Testis (tissue), 3 donors: Measurements from ENCODE around the gene NOS3. TPM values are rescaled to one million over a fixed set of nuclear protein-coding genes. Genes with fewer than 3 reads are reported as not detected.

ENCODE experiments used
- DNase-seq: peaks from one replicate; pipeline ENCODE4 v3.0.0-alpha.2; 2019
- H3K27ac ChIP-seq, 2 donors: fragments of 200-600 bp; sonication (generic); one replicate each; pipeline ENCODE4 v1.5.1; 2019
- H3K27me3 ChIP-seq: fragments of 200-600 bp; sonication (generic); one replicate; pipeline ENCODE4 v1.5.1; 2019
- H3K36me3 ChIP-seq: fragments of 200-600 bp; sonication (generic); one replicate; pipeline ENCODE4 v1.5.1; 2017; ENCODE audit warnings: low read depth; ENCODE audit errors: missing control alignments
- H3K4me1 ChIP-seq: fragments of 200-600 bp; sonication (generic); one replicate; pipeline ENCODE4 v1.5.1; 2019
- H3K4me3 ChIP-seq, 2 donors: fragments of 200-600 bp; sonication (generic); one replicate each; pipeline ENCODE4 v1.5.1; 2017 to 2019
- H3K9me3 ChIP-seq: fragments of 200-600 bp; sonication (generic); one replicate; pipeline ENCODE4 v1.5.1; 2017
- POLR2A ChIP-seq: fragments of 450-650 bp; IDR thresholded peaks from one replicate; pipeline ENCODE4 v1.6.1; 2017; ENCODE audit warnings: antibody characterized with exemption, mild to moderate bottlenecking, moderate library complexity
- WGBS, 2 donors: methylation state at CpG; one replicate each; pipeline ENCODE4 v1.1.5; 2018; 5-methylcytosine and 5-hydroxymethylcytosine counted together
- intact Hi-C: fragments of 100-400 bp; cut with DNase I; formaldehyde crosslinking; loops from one replicate; pipeline ENCODE4 v1.15.1; 2023; ENCODE audit warnings: low total_unique reads
- polyA plus RNA-seq: library from polyadenylated mRNA; stranded (reverse); fragments of 350-450 nt; fragmentation: Illumina TruSeq; extraction: RNeasy Lipid Tissue Mini Kit (QIAGEN cat#74804); gene quantifications from one replicate; pipeline ENCODE4 v1.2.3, GENCODE V29; 2014; ENCODE audit warnings: low read depth, low replicate concordance; ENCODE audit not compliant: insufficient read depth
- total RNA-seq, 2 donors: library from RNA; depleted of rRNA; stranded (reverse); fragments of >200 nt; gene quantifications; one replicate each; pipeline ENCODE4 v1.2.3, GENCODE V29; 2016
- TF ChIP-seq, protein P1 (sequence below), 3 experiments: fragments of 450-650 bp in 2 of 3; fragments of 200-600 bp in 1 of 3; sonication (generic) in 1 of 3; IDR thresholded peaks; one replicate each; pipeline ENCODE4 v1.5.1; 2016 to 2019; ENCODE audit warnings: antibody characterized with exemption in 3 of 3, mild to moderate bottlenecking in 2 of 3, moderate library complexity in 1 of 3

NOS3 gene
- total and polyA plus RNA-seq, 3 donors from 2014 or later: 19.5 to 36.6 (median 25.0) TPM

DNA sequence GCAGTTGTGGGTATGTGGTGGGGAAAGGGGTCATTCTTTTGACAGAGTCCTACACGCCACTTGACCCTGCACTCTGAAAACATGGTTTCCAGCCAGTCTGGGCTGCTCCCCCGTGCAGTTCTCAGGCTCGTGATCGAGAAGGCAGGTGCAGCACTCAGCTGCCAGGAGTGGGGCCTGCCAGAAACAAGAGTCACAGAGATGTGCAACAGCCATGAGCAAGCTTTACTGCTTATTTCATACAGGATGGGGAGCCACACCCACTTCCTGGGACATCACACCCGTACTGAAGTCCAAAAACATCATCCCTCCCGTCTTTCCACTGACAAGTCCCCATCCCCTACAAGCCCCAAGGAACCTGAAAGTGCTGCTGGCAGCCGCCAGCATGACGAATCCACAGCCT lies 24.1 kb downstream of the NOS3 start:
- H3K4me1 ChIP-seq: peaks cover 9% of the 10 kb centered on the region
- H3K27ac ChIP-seq: no peak overlapping the region
- 72 to 85% methylated on average over 7 to 8 of the region's 8 CpGs for WGBS, 2 donors

DNA sequence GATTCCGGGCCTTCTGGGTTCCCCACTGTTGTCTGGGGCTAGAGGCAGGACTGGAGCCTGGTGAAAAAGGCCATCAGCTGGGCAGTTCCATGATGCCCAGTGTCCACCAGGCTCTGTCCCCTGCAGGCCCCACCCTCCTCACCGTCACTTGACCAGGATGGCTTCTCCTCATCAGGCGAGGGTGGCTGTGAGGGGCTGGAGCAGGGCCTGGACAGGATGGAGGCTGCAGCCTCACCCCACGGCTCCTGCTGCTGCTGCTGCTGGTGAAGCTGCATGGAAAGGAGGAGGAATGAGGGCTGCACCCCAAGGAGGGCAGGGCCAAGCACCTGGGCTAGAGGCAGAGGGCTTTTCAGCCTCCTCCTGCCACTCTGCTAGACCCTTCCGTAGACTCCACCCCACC lies 25.1 kb downstream of the NOS3 start:
- H3K4me3 ChIP-seq: no peak overlapping the region
- H3K9me3 ChIP-seq: no peaks in the 10 kb centered on the region
- 87 to 89% methylated on average over 2 to 5 of the region's 5 CpGs for WGBS, 2 donors
- H3K4me1 ChIP-seq: peaks cover 6% of the 10 kb centered on the region
- TF ChIP-seq POLR2A: no peak
- TF ChIP-seq, protein P1, sequence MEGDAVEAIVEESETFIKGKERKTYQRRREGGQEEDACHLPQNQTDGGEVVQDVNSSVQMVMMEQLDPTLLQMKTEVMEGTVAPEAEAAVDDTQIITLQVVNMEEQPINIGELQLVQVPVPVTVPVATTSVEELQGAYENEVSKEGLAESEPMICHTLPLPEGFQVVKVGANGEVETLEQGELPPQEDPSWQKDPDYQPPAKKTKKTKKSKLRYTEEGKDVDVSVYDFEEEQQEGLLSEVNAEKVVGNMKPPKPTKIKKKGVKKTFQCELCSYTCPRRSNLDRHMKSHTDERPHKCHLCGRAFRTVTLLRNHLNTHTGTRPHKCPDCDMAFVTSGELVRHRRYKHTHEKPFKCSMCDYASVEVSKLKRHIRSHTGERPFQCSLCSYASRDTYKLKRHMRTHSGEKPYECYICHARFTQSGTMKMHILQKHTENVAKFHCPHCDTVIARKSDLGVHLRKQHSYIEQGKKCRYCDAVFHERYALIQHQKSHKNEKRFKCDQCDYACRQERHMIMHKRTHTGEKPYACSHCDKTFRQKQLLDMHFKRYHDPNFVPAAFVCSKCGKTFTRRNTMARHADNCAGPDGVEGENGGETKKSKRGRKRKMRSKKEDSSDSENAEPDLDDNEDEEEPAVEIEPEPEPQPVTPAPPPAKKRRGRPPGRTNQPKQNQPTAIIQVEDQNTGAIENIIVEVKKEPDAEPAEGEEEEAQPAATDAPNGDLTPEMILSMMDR (IDR thresholded peaks at IDR 0.05): no peak
- H3K27me3 ChIP-seq: no peaks in the 10 kb centered on the region
- intact Hi-C loops: no loop called here
- no peak overlapping the region for H3K27ac ChIP-seq
- DNase-seq: no peak
- no peaks in the 10 kb centered on the region for H3K36me3 ChIP-seq

More for the DNA sequence above, 24.1 kb downstream of the NOS3 start:
- Histone ChIP-seq H3K36me3 (no peaks in the 10 kb centered on the region), H3K9me3 (no peaks in the 10 kb centered on the region), H3K27me3 (no peaks in the 10 kb centered on the region), H3K4me3 (no peak overlapping the region)
- no peak for DNase-seq
- no peak for TF ChIP-seq POLR2A
- TF ChIP-seq, protein P1 (IDR thresholded peaks at IDR 0.05): no peak
- intact Hi-C loops: no loop called here

DNA sequence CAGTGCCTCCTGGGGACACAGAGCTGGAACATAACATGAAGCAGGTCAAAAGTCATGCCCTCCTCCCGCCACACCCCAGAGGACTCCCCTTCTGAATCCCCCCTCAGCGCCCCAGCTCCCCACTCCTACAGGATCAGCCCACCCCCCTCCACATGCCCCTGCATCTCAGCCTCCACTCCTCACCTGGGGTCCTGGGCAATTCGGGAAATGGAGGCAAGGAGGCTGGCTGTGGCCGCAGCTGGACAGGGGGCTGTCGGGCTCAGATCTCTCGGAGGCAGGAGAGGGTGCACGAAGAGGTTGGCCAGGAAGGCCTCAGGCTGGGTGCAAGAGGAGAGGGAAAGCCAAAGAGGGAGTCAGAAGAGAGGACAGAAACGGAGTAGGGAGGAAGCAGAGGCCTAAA lies 25.7 kb downstream of the NOS3 start:
- Histone ChIP-seq H3K27ac (no peak overlapping the region), H3K4me3 (no peak overlapping the region), H3K36me3 (no peaks in the 10 kb centered on the region), H3K4me1 (peaks cover 6% of the 10 kb centered on the region), H3K9me3 (no peaks in the 10 kb centered on the region), H3K27me3 (no peaks in the 10 kb centered on the region)
- TF ChIP-seq, protein P1 (IDR thresholded peaks at IDR 0.05): no peak
- TF ChIP-seq POLR2A: no peak
- intact Hi-C loops: no loop called here
- 90 to 93% methylated on average over 8 of the region's 8 CpGs for WGBS, 2 donors
- DNase-seq: no peak

DNA sequence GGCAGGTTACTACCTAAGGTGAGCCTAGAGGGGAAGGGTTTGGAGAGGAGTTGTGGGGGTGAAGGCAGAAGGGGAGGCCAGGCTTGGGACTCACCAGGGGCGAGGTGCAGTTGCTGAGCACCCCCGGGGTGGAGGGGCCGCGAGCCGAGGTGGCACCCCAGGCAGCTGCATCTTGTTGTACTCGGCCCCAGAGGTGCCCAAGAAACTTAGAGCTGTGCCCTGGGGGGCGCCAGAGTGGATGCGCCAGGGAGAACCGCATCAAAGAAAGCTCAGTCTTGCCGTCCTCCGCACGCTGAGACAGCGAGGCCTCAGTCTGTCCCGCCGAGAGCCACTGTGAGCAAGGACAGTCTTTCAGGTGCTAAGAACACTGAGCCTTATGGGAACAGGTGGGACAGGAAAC lies 26.1 kb downstream of the NOS3 start:
- intact Hi-C loops: no loop called here
- TF ChIP-seq, protein P1 (IDR thresholded peaks at IDR 0.05): no peak
- no peak for TF ChIP-seq POLR2A
- no peak overlapping the region for H3K4me3 ChIP-seq
- no peaks in the 10 kb centered on the region for H3K27me3 ChIP-seq
- H3K4me1 ChIP-seq: peaks cover 6% of the 10 kb centered on the region
- 85 to 90% methylated on average over 6 to 15 of the region's 15 CpGs for WGBS, 2 donors
- H3K27ac ChIP-seq: no peak overlapping the region
- DNase-seq: no peak
- H3K9me3 ChIP-seq: no peaks in the 10 kb centered on the region
- no peaks in the 10 kb centered on the region for H3K36me3 ChIP-seq

DNA sequence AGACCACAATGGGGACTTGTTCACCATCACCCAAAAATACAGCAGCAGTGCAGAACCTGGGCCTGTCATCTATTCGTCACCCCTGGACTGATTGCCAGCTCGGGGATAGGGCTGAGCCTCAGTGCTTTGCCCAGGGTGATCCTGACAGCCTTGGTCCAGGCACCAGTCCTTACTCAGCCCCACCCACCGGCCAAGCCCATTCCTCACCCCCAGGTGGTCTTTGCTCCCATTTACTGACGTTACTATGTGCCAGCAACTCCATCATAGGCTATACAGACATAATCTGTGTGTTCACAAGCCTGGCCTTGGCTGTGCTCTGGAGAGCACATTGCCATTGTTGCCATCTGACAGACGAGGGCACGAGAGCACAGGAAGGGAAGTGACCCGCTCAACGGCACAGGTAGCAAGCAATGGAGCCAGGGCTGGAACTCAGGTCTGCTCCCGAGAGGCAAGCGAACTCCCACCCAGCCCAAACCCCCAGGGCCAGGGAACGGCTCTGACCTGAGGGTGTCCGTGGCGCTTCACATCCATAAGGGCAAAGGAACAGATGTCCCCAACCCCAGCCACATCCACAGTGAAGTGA lies 26.6 kb downstream of the NOS3 start:
- H3K27me3 ChIP-seq: no peaks in the 10 kb centered on the region

More for the DNA sequence above, 26.6 kb downstream of the NOS3 start:
- Histone ChIP-seq H3K4me3 (no peak overlapping the region), H3K27ac (no peak overlapping the region), H3K36me3 (no peaks in the 10 kb centered on the region), H3K4me1 (peaks cover 6% of the 10 kb centered on the region), H3K9me3 (no peaks in the 10 kb centered on the region)
- DNase-seq: no peak
- intact Hi-C loops: no loop called here
- no peak for TF ChIP-seq POLR2A
- TF ChIP-seq, protein P1 (IDR thresholded peaks at IDR 0.05): no peak
- 35 to 49% methylated on average over 10 to 13 of the region's 13 CpGs for WGBS, 2 donors
